Psoas muscle (tissue), 8 donors: ENCODE results near the gene ATCAY. TPM values are rescaled to one million over a fixed set of nuclear protein-coding genes. Genes with fewer than 3 reads are reported as not detected.
A peak's percentile ranks its signal among the peaks of the same experiment; 100 is the strongest.

Experiments used
- ATAC-seq, 4 donors: fragments of 200-7000 bp; cut with Tn5 transposase; one replicate each; pipeline ENCODE4 v1.9.1; 2020; ENCODE audit warnings: moderate library complexity in 3 of 4, mild to moderate bottlenecking in 2 of 4
- DNase-seq, 2 donors: peaks; one replicate each; pipeline ENCODE4 v3.0.0-alpha.2; 2020
- H3K27ac ChIP-seq: fragments of 200-600 bp; one replicate; pipeline ENCODE4 v1.8.0; 2022
- H3K27me3 ChIP-seq, 3 donors: fragments of 200-600 bp in 1 of 3; one replicate each; pipeline versions ENCODE4 v1.6.1 to v1.8.0; 2013 to 2022; ENCODE audit warnings: low read length in 2 of 3, mild to moderate bottlenecking in 2 of 3, moderate library complexity in 1 of 3; ENCODE audit not compliant: insufficient read depth in 3 of 3
- H3K36me3 ChIP-seq, 2 donors: fragments of 200-600 bp in 1 of 2; one replicate each; pipeline versions ENCODE4 v1.6.1 to v1.8.0; 2013 to 2022; ENCODE audit warnings: low read depth in 1 of 2, mild to moderate bottlenecking in 1 of 2, moderate library complexity in 1 of 2; ENCODE audit not compliant: insufficient read depth in 1 of 2
- H3K4me1 ChIP-seq: fragments of 200-600 bp; one replicate; pipeline ENCODE4 v1.8.0; 2022
- H3K4me3 ChIP-seq: fragments of 200-600 bp; one replicate; pipeline ENCODE4 v1.8.0; 2022; ENCODE audit warnings: mild to moderate bottlenecking
- H3K9me3 ChIP-seq: fragments of 200-600 bp; one replicate; pipeline ENCODE4 v1.8.0; 2022
- CTCF ChIP-seq: fragments of 200-600 bp; IDR thresholded peaks from one replicate; pipeline ENCODE4 v1.8.0; 2022; ENCODE audit warnings: antibody characterized with exemption
- WGBS, 3 donors: extraction: QIAGEN DNeasy Blood & Tissue Kit; methylation state at CpG; one replicate each; pipeline versions ENCODE4 v1.1.6 to v1.1.7; 2013; 5-methylcytosine and 5-hydroxymethylcytosine counted together
- intact Hi-C, 2 donors: fragments of 100-400 bp; cut with DNase I; formaldehyde crosslinking; loops; one replicate each; pipeline versions ENCODE4 v1.11.0 to v1.14.2; 2022
- polyA plus RNA-seq, 3 donors: library from polyadenylated mRNA; stranded (reverse); fragments of 200-250 nt; gene quantifications; one replicate each; pipeline ENCODE4 v1.2.3, GENCODE V29; 2013
- total RNA-seq, 4 donors: library from RNA; stranded (reverse); fragmentation: NEBNext Ultra II Directional in 2 of 4; extraction: Animal tissue kit (Norgen Biotek cat#: 25700) in 2 of 4; gene quantifications; one replicate each; pipeline versions ENCODE4 v1.2.1 to v1.2.4, GENCODE V29; 2021 to 2023
- donor health status: healthy with polysubstance abuse.
- donor health status: DM: no; HTN: no; CAD: no; lungs with moderate emphysema.
- donor health status: Bipolar disorder and iron deficiency.
- donor health status: healthy.
- donor health status: DM: yes; HTN: yes; CAD: no.
- donor health status: DM: no; HTN: no; CAD: no.
- donor health status: DM: no; HTN: no; CAD: no.
- donor health status: DM: yes; HTN: yes; CAD: no.

The ATCAY gene
- total and polyA plus RNA-seq, 7 donors = 0.04 TPM; not detected in 6

GRCh38 chr19:3852177-3852511, 28.3 kb upstream of the ATCAY start:
- TF ChIP-seq CTCF = no peak

GRCh38 chr19:3852614-3853254, 27.8 kb upstream of the ATCAY start:
- DNase-seq (no peak), ATAC-seq (peak in 1 of 4 donors; percentile 56)
- no peaks in the 10 kb centered on the region for H3K27me3 ChIP-seq
- no peak overlapping the region for H3K4me3 ChIP-seq
- H3K9me3 ChIP-seq = peaks cover 10% of the 10 kb centered on the region
- peak; percentile 14 for TF ChIP-seq CTCF
- no peak overlapping the region for H3K27ac ChIP-seq
- 43 to 62% (median 46%) methylated on average over 4 of the region's 4 CpGs for WGBS, 3 donors
- no peaks in the 10 kb centered on the region for H3K36me3 ChIP-seq
- intact Hi-C loops = no loop called here
- no peaks in the 10 kb centered on the region for H3K4me1 ChIP-seq

More at GRCh38 chr19:3852177-3852511, 28.3 kb upstream of the ATCAY start:
- no peak for ATAC-seq
- DNase-seq = no peak
- Histone ChIP-seq H3K4me1 (no peaks in the 10 kb centered on the region), H3K27me3 (no peaks in the 10 kb centered on the region), H3K36me3 (no peaks in the 10 kb centered on the region), H3K27ac (no peak overlapping the region), H3K4me3 (no peak overlapping the region), H3K9me3 (peaks cover 10% of the 10 kb centered on the region)
- intact Hi-C loops = no loop called here
- WGBS, 3 donors = 94 to 100% (median 100%) methylated on average over 1 of the region's 1 CpG

- H3K27ac ChIP-seq = no peak overlapping the region
- DNase-seq (no peak), ATAC-seq (no peak)
- intact Hi-C loops = no loop called here
- H3K4me1 ChIP-seq = no peaks in the 10 kb centered on the region
- TF ChIP-seq CTCF = no peak
- no peak overlapping the region for H3K4me3 ChIP-seq
- H3K36me3 ChIP-seq = no peaks in the 10 kb centered on the region
- peaks cover 10% of the 10 kb centered on the region for H3K9me3 ChIP-seq
- 89% methylated on average over 19 of the region's 19 CpGs for WGBS, 3 donors
- H3K27me3 ChIP-seq = no peaks in the 10 kb centered on the region
Observed at GRCh38 chr19:3855320-3855719, 25.2 kb upstream of the ATCAY start.

- H3K36me3 ChIP-seq = no peaks in the 10 kb centered on the region
- intact Hi-C loops = no loop called here
- no peaks in the 10 kb centered on the region for H3K4me1 ChIP-seq
- no peaks in the 10 kb centered on the region for H3K9me3 ChIP-seq
- TF ChIP-seq CTCF = no peak
- DNase-seq (no peak), ATAC-seq (no peak)
- no peak overlapping the region for H3K4me3 ChIP-seq
- peaks cover 0 to 4% (median 4%) of the 10 kb centered on the region in 3 donors for H3K27me3 ChIP-seq
- H3K27ac ChIP-seq = no peak overlapping the region
- WGBS, 3 donors = 62 to 71% (median 64%) methylated on average over 11 to 12 of the region's 12 CpGs
Observed at GRCh38 chr19:3857449-3858003, 23.0 kb upstream of the ATCAY start.
